HUDEP-2 (cell line): ENCODE data around the gene CEP250.
A peak's percentile ranks its signal among the peaks of the same experiment; 100 is the strongest.
"Not testable (repeated sequence)": the region's sequence is repeated elsewhere in the genome, so short reads cannot be mapped to it uniquely, and the experiment has no call there.

Source experiments
- DNase-seq, 76 experiments: peaks; one replicate each; lab custom pipeline; 2025; ENCODE audit not compliant: unreplicated experiment in 76 of 76; lab: John Stamatoyannopoulos, UW

The CEP250 gene

GRCh38 chr20:35517767-35518166 lies 62.4 kb downstream of the CEP250 start:
- DNase-seq, result not testable (repeated sequence)

- no peak for DNase-seq
Observed at GRCh38 chr20:35518955-35519354, 63.6 kb downstream of the CEP250 start.

GRCh38 chr20:35523298-35523888 lies 68.0 kb downstream of the CEP250 start:
- DNase-seq, result peak in 39 of 76 experiments; percentile 4 to 59 (median 32)

- DNase-seq, result no peak
Observed at GRCh38 chr20:35525639-35526038, 70.2 kb downstream of the CEP250 start.

- DNase-seq, result no peak
Observed at GRCh38 chr20:35527122-35527769, 71.8 kb downstream of the CEP250 start.

GRCh38 chr20:35529552-35529951 lies 74.2 kb downstream of the CEP250 start, which contains the start of gene C20orf173:
C20orf173 (minus strand) TSS chr20:35529652; CDS start chr20:35529373, 279 bp downstream.
- DNase-seq, result no peak

- DNase-seq, result peak in 72 of 76 experiments; percentile 18 to 87 (median 58)
Observed at GRCh38 chr20:35539756-35540212, 84.4 kb downstream of the CEP250 start.

GRCh38 chr20:35541118-35541782 lies 85.9 kb downstream of the CEP250 start:
- peak in 1 of 76 experiments; percentile 35 for DNase-seq

GRCh38 chr20:35541783-35542662 lies 86.6 kb downstream of the CEP250 start, which contains the start of gene ERGIC3:
ERGIC3 (plus strand) TSS chr20:35542078; CDS start chr20:35542098, 20 bp downstream.
- DNase-seq, result peak; percentile 45 to 99 (median 94)

- no peak for DNase-seq
Observed at GRCh38 chr20:35542990-35543389, 87.6 kb downstream of the CEP250 start.

- DNase-seq, result no peak
Observed at GRCh38 chr20:35544436-35544835, 89.0 kb downstream of the CEP250 start.

- peak in 30 of 76 experiments; percentile 3 to 78 (median 28) for DNase-seq
Observed at GRCh38 chr20:35544941-35545340, 89.5 kb downstream of the CEP250 start.

GRCh38 chr20:35546127-35546526 lies 90.7 kb downstream of the CEP250 start:
- DNase-seq, result no peak

- no peak for DNase-seq
Observed at GRCh38 chr20:35547329-35547728, 91.9 kb downstream of the CEP250 start.

- no peak for DNase-seq
Observed at GRCh38 chr20:35551503-35551902, 96.1 kb downstream of the CEP250 start.

- DNase-seq, result no peak
Observed at GRCh38 chr20:35552914-35553313, 97.5 kb downstream of the CEP250 start.

- DNase-seq, result not testable (repeated sequence)
Observed at GRCh38 chr20:35555461-35555860, 100.1 kb downstream of the CEP250 start.

GRCh38 chr20:35555951-35556645 lies 100.7 kb downstream of the CEP250 start:
- DNase-seq, result no peak

GRCh38 chr20:35556871-35557270 lies 101.5 kb downstream of the CEP250 start:
- no peak for DNase-seq

- no peak for DNase-seq
Observed at GRCh38 chr20:35558451-35558850, 103.1 kb downstream of the CEP250 start.
